LHCN-M2 (cell line): ENCODE data around the gene ZNF658. TPM values are rescaled to one million over a fixed set of nuclear protein-coding genes. Genes with fewer than 3 reads are reported as not detected.
"Not testable (repeated sequence)": the region's sequence is repeated elsewhere in the genome, so short reads cannot be mapped to it uniquely, and the experiment has no call there.

Experiments used
- DNase-seq: peaks from one replicate; pipeline ENCODE4 v3.0.0-alpha.2; 2012; ENCODE audit warnings: low read depth
- polyA plus RNA-seq: library from polyadenylated mRNA; unstranded; fragments of >200 nt; gene quantifications from one replicate; pipeline ENCODE4 v1.2.1, GENCODE V29; 2012; ENCODE audit warnings: missing spikeins
- total RNA-seq: library from RNA; depleted of rRNA; stranded (reverse); fragments of >200 nt; gene quantifications from 2 replicates; pipeline ENCODE4 v1.2.3, GENCODE V29; 2014; rRNA removed

ZNF658 gene
- total RNA-seq, result 3.6 TPM in 2 replicates
- polyA plus RNA-seq, result 0.70 TPM

GRCh38 chr9:66900490-66901131 lies at the start of gene ZNF658:
ZNF658 (plus strand) TSS chr9:66900725; CDS start chr9:66903562, 2,837 bp downstream.
- peak; percentile 85 for DNase-seq

- DNase-seq, result not testable (repeated sequence)
Measured at GRCh38 chr9:66861732-66862131, 38.8 kb upstream of the ZNF658 start.

DNA sequence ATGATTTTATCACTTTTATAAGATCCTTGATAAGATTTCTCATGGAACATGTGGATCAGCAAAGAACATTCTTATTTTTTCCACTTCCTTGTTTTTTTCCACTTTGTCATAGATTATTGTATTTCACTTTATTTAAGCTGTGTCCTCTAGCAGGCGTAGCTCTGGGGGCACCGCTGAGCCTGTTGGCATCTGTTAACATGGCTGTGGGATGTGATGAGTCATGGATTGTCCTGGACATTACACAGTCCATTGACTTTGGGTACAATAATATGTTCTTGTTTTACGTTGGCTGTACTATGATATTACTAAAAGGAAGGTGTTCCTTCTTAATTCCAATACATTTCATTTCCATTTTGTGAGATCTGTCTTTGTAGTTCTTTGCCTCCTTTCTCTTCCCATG lies 31.9 kb upstream of the ZNF658 start:
- not testable (repeated sequence) for DNase-seq

GRCh38 chr9:66880605-66881004 lies 19.9 kb upstream of the ZNF658 start:
- DNase-seq, result not testable (repeated sequence)

GRCh38 chr9:66881847-66882246 lies 18.7 kb upstream of the ZNF658 start:
- DNase-seq, result not testable (repeated sequence)

DNA sequence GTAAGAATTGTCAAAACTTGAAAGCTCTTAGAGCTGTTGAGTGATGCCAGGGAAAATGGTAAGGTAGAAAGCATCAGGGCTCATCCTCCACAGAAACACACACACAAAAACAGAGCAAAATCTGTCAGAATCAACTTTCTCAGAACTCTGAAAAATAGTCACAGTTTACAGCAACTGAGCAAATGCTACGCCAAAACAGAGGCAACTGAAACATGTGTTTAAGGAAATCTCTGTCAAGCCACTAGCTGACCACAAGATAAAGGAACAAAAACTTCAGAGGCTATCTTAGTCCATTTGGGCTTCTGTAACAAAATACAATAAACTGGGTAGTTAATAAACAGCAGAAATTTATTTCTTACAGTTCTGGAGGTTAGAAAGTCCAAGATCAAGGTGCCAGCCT lies 10.2 kb upstream of the ZNF658 start:
- DNase-seq, result not testable (repeated sequence)

DNA sequence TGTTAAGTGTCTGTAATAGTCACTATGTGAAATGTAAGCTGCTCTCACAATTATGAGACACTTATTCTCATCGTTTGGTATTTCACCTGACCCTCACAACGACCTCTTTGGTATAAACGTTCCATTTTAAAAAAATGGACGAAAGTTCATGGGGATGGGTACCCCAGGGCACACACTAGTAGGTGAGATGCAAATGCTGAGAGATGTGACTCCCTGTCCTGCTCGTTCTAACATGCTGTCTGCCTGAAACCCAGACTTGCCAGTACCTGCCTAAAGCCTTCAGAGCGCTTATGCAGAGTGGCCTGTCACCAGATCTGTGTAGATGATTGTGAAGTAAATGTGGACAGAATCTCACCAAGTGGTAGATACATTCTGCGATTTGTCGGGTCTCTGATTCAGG lies 616 bp downstream of the ZNF658 start:
- not testable (repeated sequence) for DNase-seq

DNA sequence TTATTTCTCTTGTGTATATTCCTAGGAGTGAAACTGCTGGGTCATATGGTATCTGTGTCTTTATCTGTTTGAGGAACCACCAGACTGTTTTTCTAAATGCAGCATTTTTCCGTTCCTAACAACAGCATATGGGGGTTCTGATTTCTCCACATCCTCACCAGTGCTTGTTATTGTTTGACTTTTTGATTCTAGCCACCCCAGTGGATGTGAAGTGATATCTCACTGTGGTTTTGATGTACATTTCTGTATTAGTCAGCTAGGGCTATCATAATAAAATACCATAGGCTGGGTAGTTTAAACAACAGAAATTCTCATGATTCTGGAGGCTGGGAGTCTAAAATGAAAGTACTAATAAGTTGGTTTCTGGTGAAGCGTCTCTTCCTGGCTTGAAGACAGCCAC lies 9.0 kb downstream of the ZNF658 start:
- not testable (repeated sequence) for DNase-seq

DNA sequence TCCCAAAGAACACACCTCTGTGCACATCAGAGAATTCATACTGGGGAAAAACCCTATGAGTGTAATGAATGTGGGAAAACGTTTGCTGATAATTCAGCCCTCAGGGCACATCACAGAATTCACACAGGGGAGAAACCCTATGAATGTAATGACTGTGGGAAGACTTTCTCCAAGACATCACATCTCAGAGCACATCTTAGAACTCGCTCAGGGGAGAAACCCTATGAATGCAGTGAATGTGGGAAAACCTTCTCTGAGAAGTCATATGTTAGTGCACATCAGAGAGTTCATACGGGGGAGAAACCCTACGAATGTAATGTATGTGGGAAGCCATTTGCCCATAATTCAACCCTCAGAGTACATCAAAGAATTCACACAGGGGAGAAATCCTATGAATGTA lies 19.5 kb downstream of the ZNF658 start:
- DNase-seq, result not testable (repeated sequence)

- DNase-seq, result not testable (repeated sequence)
Measured at GRCh38 chr9:66936194-66936870, 35.8 kb downstream of the ZNF658 start.

GRCh38 chr9:66937662-66938061 lies 37.1 kb downstream of the ZNF658 start:
- DNase-seq, result not testable (repeated sequence)

- DNase-seq, result not testable (repeated sequence)
Measured at GRCh38 chr9:66938322-66938721, 37.8 kb downstream of the ZNF658 start.

DNA sequence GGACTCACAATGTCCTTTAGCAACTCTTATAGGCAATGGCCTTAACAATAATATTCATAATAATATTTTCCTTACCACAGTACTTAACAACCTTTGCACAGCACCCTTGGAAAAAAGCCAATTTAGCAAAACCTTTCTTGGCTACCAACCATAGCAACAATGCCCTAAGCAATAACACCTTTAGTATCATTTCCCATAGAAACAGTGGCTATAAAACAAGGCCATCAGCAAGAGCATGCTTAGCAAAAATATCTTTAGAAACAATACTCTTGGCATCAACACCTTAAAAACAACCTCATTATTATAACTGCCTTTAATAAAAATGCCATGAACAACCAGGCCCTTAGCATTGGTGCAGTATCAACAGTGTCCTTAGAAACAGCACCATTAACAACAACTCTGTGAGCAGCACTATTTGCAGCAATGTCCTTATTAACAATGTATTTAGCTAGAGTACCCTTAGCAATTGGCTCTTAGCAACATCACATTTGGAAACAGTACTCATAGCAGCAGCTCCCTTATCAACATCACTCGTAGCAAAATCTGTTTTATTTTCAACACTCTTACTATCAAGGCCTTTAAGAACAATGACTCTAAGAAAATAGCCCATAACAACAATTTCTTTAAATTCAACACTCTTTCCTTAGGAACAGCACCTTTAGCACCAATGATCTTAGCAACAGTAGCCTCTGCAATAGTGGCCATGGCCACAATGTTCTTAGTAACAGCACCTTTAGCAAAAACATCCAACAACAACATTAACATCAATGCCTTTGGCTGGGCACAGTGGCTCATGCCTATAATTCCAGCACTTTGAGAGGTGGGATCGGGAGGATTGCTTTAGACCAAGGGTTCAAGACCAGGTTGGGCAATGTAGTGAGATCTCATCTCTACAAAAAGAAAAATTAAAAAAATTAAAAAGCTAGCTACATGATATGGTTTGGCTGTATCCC lies 39.6 kb downstream of the ZNF658 start:
- DNase-seq, result not testable (repeated sequence)

GRCh38 chr9:66942400-66943155 lies 42.1 kb downstream of the ZNF658 start:
- not testable (repeated sequence) for DNase-seq

GRCh38 chr9:66952576-66952975 lies 52.1 kb downstream of the ZNF658 start:
- DNase-seq, result peak; percentile 0

Other genes starting within 250 kb of the ZNF658 start
- not detected in 2 replicates for gene SPATA31A3, start 91.8 kb downstream of the ZNF658 start, total RNA-seq